K562 (cell line): ENCODE measurements around the gene PDCD7. TPM values are rescaled to one million over a fixed set of nuclear protein-coding genes. Genes with fewer than 3 reads are reported as not detected.

Experiments
- ATAC-seq: fragments of 200-7000 bp; cut with Tn5 transposase; 3 replicates; pipeline ENCODE4 v1.9.1; 2020; ENCODE audit warnings: moderate library complexity
- BruUV-seq: library from RNA; stranded (reverse); fragments of 400-500 nt; replicated peaks from 2 replicates; lab custom pipeline; 2021; lab: Mats Ljungman, UMichigan
- CTCF ChIA-PET: fragments of 300-600 bp; formaldehyde crosslinking; extraction: SDS; loops from one replicate; lab custom pipeline; 2021; ENCODE audit warnings: low intra/inter-chr PET ratio; lab: Yijun Ruan, JAX
- POLR2A ChIA-PET: fragments of 300-600, 350-650 bp; sonication (Branson Sonifier 250); formaldehyde crosslinking; extraction: SDS; loops from one replicate; lab custom pipeline; 2021; ENCODE audit warnings: antibody characterized with exemption, inconsistent platforms; lab: Yijun Ruan, JAX
- DNase-seq, 4 experiments: peaks; one replicate each; pipeline versions ENCODE4 v3.0.0 to v3.0.0-alpha.2; 2011 to 2018; ENCODE audit warnings: low spot score in 3 of 4, mixed read lengths in 3 of 4; ENCODE audit errors: extremely low read depth in 1 of 4
- FAIRE-seq: peaks from 2 replicates; lab custom pipeline; 2011; peaks lifted over from hg19 to GRCh38; lab: Jason Lieb, UNC
- H2AFZ ChIP-seq: 2 replicates; pipeline ENCODE4 v1.6.0; 2011; ENCODE audit warnings: low read depth, low read length, control low read depth, inconsistent platforms
- H3K27ac ChIP-seq: fragments of 200-600 bp; 3 replicates; pipeline ENCODE4 v1.8.0; 2011; ENCODE audit warnings: low read depth, mild to moderate bottlenecking, control low read depth, inconsistent platforms, low read length, moderate library complexity, mixed read lengths; ENCODE audit errors: extremely low read depth
- H3K27me3 ChIP-seq, 2 experiments: fragments of 300-600 bp in 1 of 2; 2 replicates in 1 of 2; 3 replicates in 1 of 2; pipeline versions ENCODE4 v1.6.0 to v1.8.0; 2011; ENCODE audit warnings: inconsistent platforms in 2 of 2, low read length in 2 of 2, mild to moderate bottlenecking in 1 of 2, mixed read lengths in 1 of 2, moderate library complexity in 1 of 2; ENCODE audit not compliant: control insufficient read depth in 2 of 2, insufficient read depth in 2 of 2
- H3K36me3 ChIP-seq: fragments of 300-600 bp; 3 replicates; pipeline ENCODE4 v1.8.0; 2011; ENCODE audit warnings: mild to moderate bottlenecking, low read length, inconsistent platforms; ENCODE audit not compliant: control insufficient read depth, insufficient read depth
- H3K4me1 ChIP-seq, 2 experiments: fragments of 200-600 bp in 1 of 2; replicated peaks in 1 of 2; 2 replicates in 1 of 2; 3 replicates in 1 of 2; pipeline versions ENCODE4 v1.5.1 to v1.8.0; 2011; ENCODE audit warnings: inconsistent platforms in 2 of 2, low read length in 2 of 2, mild to moderate bottlenecking in 1 of 2, mixed read lengths in 1 of 2, moderate library complexity in 1 of 2; ENCODE audit not compliant: control insufficient read depth in 2 of 2, insufficient read depth in 2 of 2
- H3K4me2 ChIP-seq: 2 replicates; pipeline ENCODE4 v1.6.1; 2011; ENCODE audit warnings: low read length, control low read depth, inconsistent platforms, mixed read lengths; ENCODE audit not compliant: insufficient read depth
- H3K4me3 ChIP-seq: fragments of 200-600 bp; sonication (generic), shearing (Covaris generic); 2 replicates; pipeline ENCODE4 v1.5.1; 2016; ENCODE audit warnings: control low read depth, inconsistent platforms
- H3K79me2 ChIP-seq: fragments of 200-600 bp; 3 replicates; pipeline ENCODE4 v1.8.0; 2011; ENCODE audit warnings: low read length, inconsistent platforms; ENCODE audit not compliant: control insufficient read depth, insufficient read depth
- H3K9ac ChIP-seq, 2 experiments: 2 replicates each; pipeline versions ENCODE4 v1.6.0 to v1.6.1; 2011; ENCODE audit warnings: low read depth in 2 of 2, low read length in 2 of 2, control low read depth in 1 of 2, inconsistent platforms in 1 of 2, mild to moderate bottlenecking in 1 of 2, mixed read lengths in 1 of 2; ENCODE audit not compliant: insufficient read depth in 1 of 2
- H3K9me1 ChIP-seq: one replicate; pipeline ENCODE4 v1.6.0; 2011; ENCODE audit warnings: inconsistent platforms, mild to moderate bottlenecking, low read length, moderate library complexity; ENCODE audit not compliant: control insufficient read depth, insufficient read depth
- H3K9me3 ChIP-seq: replicated peaks from 2 replicates; pipeline ENCODE4 v1.5.1; 2011; ENCODE audit warnings: low read depth, low read length, inconsistent platforms; ENCODE audit not compliant: control insufficient read depth, insufficient read depth
- H4K20me1 ChIP-seq: replicated peaks from 2 replicates; pipeline ENCODE4 v1.6.1; 2011; ENCODE audit warnings: low read length, inconsistent platforms, mixed read lengths; ENCODE audit not compliant: control insufficient read depth, insufficient read depth
- HNRNPL ChIP-seq: fragments of 200-400 bp; formaldehyde crosslinking; IDR thresholded peaks from 2 replicates; pipeline ENCODE4 v1.6.1; 2017; ENCODE audit warnings: low read depth, mild to moderate bottlenecking, low read length
- LEF1 ChIP-seq: fragments of 450-650 bp; IDR thresholded peaks from 2 replicates; pipeline ENCODE4 v1.6.1; 2016; ENCODE audit warnings: mild to moderate bottlenecking
- MTF1 ChIP-seq: fragments of 250-450 bp; sonication (Bioruptor Pico); IDR thresholded peaks from 2 replicates; pipeline ENCODE4 v1.9.0; 2021; ENCODE audit warnings: moderate library complexity, mild to moderate bottlenecking, inconsistent platforms, borderline replicate concordance
- NBN ChIP-seq: fragments of 450-650 bp; IDR thresholded peaks from 2 replicates; pipeline ENCODE4 v1.6.1; 2016; ENCODE audit warnings: low read depth, mild to moderate bottlenecking
- NCOA1 ChIP-seq: fragments of 450-650 bp; IDR thresholded peaks from 2 replicates; pipeline ENCODE4 v1.6.1; 2016; ENCODE audit warnings: low read depth
- NR2F6 ChIP-seq: fragments of 450-650 bp; formaldehyde crosslinking; IDR thresholded peaks from 2 replicates; pipeline ENCODE4 v1.4.0; 2020; ENCODE audit warnings: mild to moderate bottlenecking
- PCBP2 ChIP-seq: fragments of 200-400 bp; formaldehyde crosslinking; IDR thresholded peaks from 2 replicates; pipeline ENCODE4 v1.6.1; 2018; ENCODE audit warnings: low read length, low read depth, mild to moderate bottlenecking, moderate library complexity; ENCODE audit not compliant: poor library complexity, severe bottlenecking
- POLR2AphosphoS5 ChIP-seq: IDR thresholded peaks from 2 replicates; pipeline ENCODE4 v1.6.1; 2011; ENCODE audit warnings: mild to moderate bottlenecking, low read depth, low read length, moderate library complexity; ENCODE audit not compliant: control insufficient read depth, insufficient read depth
- PTBP1 ChIP-seq: fragments of 200-400 bp; formaldehyde crosslinking; IDR thresholded peaks from 2 replicates; pipeline ENCODE4 v1.6.1; 2017; ENCODE audit warnings: low read depth, low read length
- SAFB ChIP-seq: fragments of 200-400 bp; formaldehyde crosslinking; IDR thresholded peaks from 2 replicates; pipeline ENCODE4 v1.6.1; 2017; ENCODE audit warnings: low read depth, low read length, borderline replicate concordance
- SMARCA4 ChIP-seq: fragments of 450-650 bp; IDR thresholded peaks from 2 replicates; pipeline ENCODE4 v1.6.1; 2016
- SMARCA5 ChIP-seq: fragments of 450-650 bp; IDR thresholded peaks from 2 replicates; pipeline ENCODE4 v1.6.1; 2016
- TCF7L2 ChIP-seq: fragments of 150-350 bp; IDR thresholded peaks from 2 replicates; pipeline ENCODE4 v1.6.1; 2016; ENCODE audit warnings: low read depth, mild to moderate bottlenecking, low read length, moderate library complexity
- ZNF12 ChIP-seq: sonication (generic); formaldehyde crosslinking; IDR thresholded peaks from 2 replicates; pipeline ENCODE4 v1.4.0; 2020; ENCODE audit warnings: mild to moderate bottlenecking, missing genetic modification reagents
- WGBS: fragments of 100-300 bp; shearing (Covaris generic); methylation state at CpG from one replicate; pipeline ENCODE4 v1.1.6; 2016; ENCODE audit warnings: low coverage, mixed read lengths; ENCODE audit not compliant: insufficient coverage; ENCODE audit errors: missing lambda C conversion rate; 5-methylcytosine and 5-hydroxymethylcytosine counted together
- in situ Hi-C: fragments of 300-500 bp; cut with MboI; formaldehyde crosslinking; loops from 4 replicates; pipeline ENCODE4 v1.15.0; 2018; ENCODE audit warnings: inconsistent platforms, mixed read lengths
- intact Hi-C: fragments of 100-400 bp; cut with micrococcal nuclease; formaldehyde crosslinking; loops from 2 replicates; pipeline ENCODE4 v1.14.2; 2022
- polyA plus RNA-seq, 8 experiments: library from polyadenylated mRNA; depleted of rRNA in 4 of 8; stranded (reverse) in 5 of 8; unstranded in 3 of 8; fragments of >200 nt; fragmentation: Nextera tagmentation in 2 of 8; fragmentation: Illumina TruSeq in 1 of 8; extraction: Ambion mirVana in 2 of 8; extraction: Trizol in 1 of 8; gene quantifications; 2 replicates each; pipeline versions ENCODE4 v1.2.1 to v1.2.3, GENCODE V29; 2011 to 2014; ENCODE audit warnings: inconsistent platforms in 1 of 8, missing spikeins in 1 of 8
- total RNA-seq, 7 experiments: library from RNA; depleted of rRNA in 6 of 7; stranded (reverse); fragments of >200 nt in 6 of 7; fragmentation: Illumina TruSeq in 2 of 7; extraction: Trizol in 2 of 7; gene quantifications; 2 replicates each; pipeline versions ENCODE4 v1.2.1 to v1.2.3, GENCODE V29; 2011 to 2021; ENCODE audit warnings: low replicate concordance in 1 of 7

Gene PDCD7
- total and polyA plus RNA-seq, 9 of the 15 experiments (the other 6 are each of a cell fraction or from before 2014, with no cell fraction given) = 11.8 to 30.2 (median 18.8) TPM

- TF ChIP-seq PCBP2 (no peak), NCOA1 (no peak)
- TF ChIP-seq, all 486 proteins: peak for 0
Observed at GRCh38 chr15:65069779-65070546, 63.6 kb downstream of the PDCD7 start (continued).

GRCh38 chr15:65069179-65069578 is 64.4 kb downstream of the PDCD7 start:
- Histone ChIP-seq H3K79me2 (no peaks in the 10 kb centered on the region), H3K4me1 (peaks cover 0 to 10% of the 10 kb centered on the region in 2 experiments; a peak in 1 of 5 replicates), H3K27me3 (peaks cover 15 to 46% of the 10 kb centered on the region in 2 experiments), H3K36me3 (no peaks in the 10 kb centered on the region), H3K9me3 (no peaks in the 10 kb centered on the region), H3K9ac (no peak overlapping the region), H4K20me1 (0 out of 2 replicates have a peak, but pooled peaks cover 3% of the 10 kb centered on the region), H3K9me1 (no peaks in the 10 kb centered on the region), H2AFZ (no peak overlapping the region), H3K27ac (no peak overlapping the region), H3K4me3 (no peak overlapping the region), H3K4me2 (no peak overlapping the region)
- no TSS peak for BruUV-seq
- 0% methylated on average over 1 of the region's 1 CpG for WGBS
- in situ Hi-C loops (no loop called here), intact Hi-C loops (no loop called here)
- POLR2A ChIA-PET = interaction anchor here (0.8 to 1.8 kb wide), 2 partner anchors 9 to 13 kb away, joined by 3 to 7 read pairs; no protein-coding TSS in a partner anchor
- CTCF ChIA-PET = no interaction called here
- FAIRE-seq (peak; percentile 26), DNase-seq (no peak), ATAC-seq (peak; percentile 26; the same call in 2 of the 3 replicates)
- TF ChIP-seq TCF7L2 = no peak
- TF ChIP-seq LEF1 = no peak
- TF ChIP-seq ZNF12 = no peak
- no peak for TF ChIP-seq MTF1 (CRISPR knock-in tag)
- TF ChIP-seq NR2F6 (CRISPR knock-in tag) = no peak
- TF ChIP-seq PTBP1 = no peak
- TF ChIP-seq NBN = no peak
- no peak for TF ChIP-seq SMARCA5
- no peak for TF ChIP-seq SMARCA4
- TF ChIP-seq POLR2AphosphoS5 = no peak
- no peak for TF ChIP-seq SAFB
- TF ChIP-seq HNRNPL = no peak
